ENCODE results near the gene PIMREG.
A peak's percentile ranks its signal among the peaks of the same experiment; 100 is the strongest.

PIMREG gene

DNA sequence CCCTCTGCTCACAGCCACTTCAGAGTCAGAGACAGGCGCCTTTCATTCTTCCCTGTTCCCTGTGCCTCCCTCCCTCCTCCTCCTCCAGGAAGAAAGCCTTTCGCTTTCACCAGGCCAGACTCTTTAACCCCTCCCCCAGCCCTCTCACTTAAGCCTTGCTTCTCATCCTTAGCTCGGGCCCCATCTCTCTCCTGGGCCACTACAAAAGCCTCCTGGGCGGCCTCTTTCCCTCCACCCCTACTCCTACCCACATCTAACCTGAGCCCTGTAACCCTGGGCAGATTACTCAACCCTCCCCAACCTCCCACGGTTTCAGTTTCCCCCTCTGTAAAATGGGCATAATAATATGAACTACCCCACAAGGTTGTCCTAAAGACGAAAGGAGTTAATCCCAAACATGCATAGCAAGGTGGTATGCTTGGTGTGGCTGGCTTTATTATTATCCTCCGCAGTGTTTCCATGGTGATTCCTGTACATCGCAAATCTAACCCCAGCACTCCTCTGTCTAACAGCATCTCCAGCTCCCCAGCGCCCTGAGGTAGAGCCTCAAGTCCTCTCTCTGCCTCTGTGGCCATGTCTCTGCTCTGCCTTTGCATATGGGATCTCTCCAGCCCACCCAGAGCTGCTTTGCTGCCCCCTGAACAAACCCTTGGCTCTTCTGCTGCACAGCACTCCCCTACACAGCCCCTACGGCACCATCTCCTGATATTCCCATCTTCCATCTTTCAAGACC lies 17.7 kb downstream of the PIMREG start:
- DNase-seq (ENCODE audit: low read depth in 3 of 3) = no peak

- no peak for DNase-seq (ENCODE audit: low read depth in 3 of 3)
These were observed 18.4 kb downstream of the PIMREG start for GRCh38 chr17:6462692-6463091.

- no peak for DNase-seq (ENCODE audit: low read depth in 3 of 3)
These were observed 19.6 kb downstream of the PIMREG start for GRCh38 chr17:6463616-6464445.

DNA sequence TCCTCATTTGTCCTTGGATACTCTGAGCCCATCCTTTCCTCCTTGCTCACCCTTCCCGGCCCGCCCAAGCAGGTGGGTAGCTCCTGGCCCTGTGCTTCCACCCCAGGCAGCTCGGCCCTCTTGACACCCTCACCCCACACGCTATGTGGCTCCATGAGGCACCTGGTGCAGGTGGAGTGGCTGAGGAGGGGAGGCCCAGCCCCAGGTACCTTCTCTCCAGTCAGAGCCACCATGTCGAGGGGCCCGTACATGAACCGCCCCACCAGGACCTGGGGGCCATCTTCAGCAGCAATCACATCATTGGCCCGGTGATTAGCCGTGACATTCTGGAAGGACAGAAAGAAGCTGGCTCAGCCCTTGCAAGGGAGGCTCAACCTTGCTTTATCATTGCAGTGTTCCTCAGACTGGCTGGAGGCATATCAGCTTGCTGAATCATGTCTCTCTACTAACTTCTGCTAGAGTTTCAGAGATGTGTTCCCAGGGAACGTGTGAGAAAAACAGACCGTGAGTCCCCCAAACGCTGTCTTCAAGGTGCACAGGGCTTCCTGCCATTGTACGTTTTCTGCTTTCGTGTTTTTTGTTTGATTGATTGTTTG lies 20.3 kb downstream of the PIMREG start:
- no peak for DNase-seq (ENCODE audit: low read depth in 3 of 3)

- DNase-seq (ENCODE audit: low read depth in 3 of 3) = no peak
These were observed 21.1 kb downstream of the PIMREG start for GRCh38 chr17:6465206-6466003.

DNA sequence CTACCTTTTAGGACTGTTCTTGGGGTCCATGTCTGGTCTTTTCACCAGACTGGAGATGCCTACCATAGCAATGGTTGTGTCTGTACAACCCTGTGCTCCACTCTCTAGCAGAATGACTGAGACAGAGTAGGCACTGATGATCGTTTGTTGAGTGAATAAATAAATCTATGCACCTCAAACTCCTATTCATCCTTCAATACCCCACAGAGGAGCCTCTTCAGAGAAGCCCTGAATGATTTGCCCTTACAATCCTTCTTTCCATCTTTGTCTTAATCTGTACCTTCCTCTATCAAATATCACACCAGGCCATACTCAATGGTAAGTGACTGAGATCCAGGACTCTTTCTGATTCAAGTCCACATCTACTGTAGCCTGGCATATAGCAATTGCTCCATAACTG lies 23.3 kb downstream of the PIMREG start:
- no peak for DNase-seq (ENCODE audit: low read depth in 3 of 3)

GRCh38 chr17:6468051-6468790 lies 24.0 kb downstream of the PIMREG start:
- DNase-seq (ENCODE audit: low read depth in 3 of 3) = no peak

DNA sequence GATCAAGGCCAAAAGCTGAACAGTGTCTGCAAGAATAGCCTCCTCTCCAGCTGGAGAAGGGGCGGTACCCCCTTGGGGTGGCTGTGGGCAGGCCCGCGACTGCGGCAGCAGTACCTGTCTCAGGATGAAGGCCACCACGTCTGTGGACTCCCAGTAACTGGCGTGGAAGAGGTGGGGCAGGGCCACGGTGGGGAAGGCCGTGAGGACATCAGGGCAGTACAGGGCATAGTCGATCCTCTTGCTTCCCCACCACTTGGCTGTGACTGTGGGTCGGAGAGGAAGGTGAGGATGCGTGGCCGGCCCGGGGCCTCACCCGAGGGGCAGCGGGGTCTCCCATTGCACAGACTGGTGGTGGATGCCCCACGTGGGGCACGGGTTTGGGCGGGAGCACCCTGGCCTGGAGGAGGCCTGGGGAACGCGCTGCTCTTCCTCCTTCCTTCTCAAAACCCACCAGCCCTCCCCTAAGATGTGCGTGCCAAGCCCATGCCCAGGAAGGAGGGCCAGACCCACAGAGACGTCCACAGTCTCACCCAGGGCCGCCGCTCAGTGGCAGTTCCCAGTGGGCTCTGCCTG lies 26.0 kb downstream of the PIMREG start:
- no peak for DNase-seq (ENCODE audit: low read depth in 3 of 3)

DNA sequence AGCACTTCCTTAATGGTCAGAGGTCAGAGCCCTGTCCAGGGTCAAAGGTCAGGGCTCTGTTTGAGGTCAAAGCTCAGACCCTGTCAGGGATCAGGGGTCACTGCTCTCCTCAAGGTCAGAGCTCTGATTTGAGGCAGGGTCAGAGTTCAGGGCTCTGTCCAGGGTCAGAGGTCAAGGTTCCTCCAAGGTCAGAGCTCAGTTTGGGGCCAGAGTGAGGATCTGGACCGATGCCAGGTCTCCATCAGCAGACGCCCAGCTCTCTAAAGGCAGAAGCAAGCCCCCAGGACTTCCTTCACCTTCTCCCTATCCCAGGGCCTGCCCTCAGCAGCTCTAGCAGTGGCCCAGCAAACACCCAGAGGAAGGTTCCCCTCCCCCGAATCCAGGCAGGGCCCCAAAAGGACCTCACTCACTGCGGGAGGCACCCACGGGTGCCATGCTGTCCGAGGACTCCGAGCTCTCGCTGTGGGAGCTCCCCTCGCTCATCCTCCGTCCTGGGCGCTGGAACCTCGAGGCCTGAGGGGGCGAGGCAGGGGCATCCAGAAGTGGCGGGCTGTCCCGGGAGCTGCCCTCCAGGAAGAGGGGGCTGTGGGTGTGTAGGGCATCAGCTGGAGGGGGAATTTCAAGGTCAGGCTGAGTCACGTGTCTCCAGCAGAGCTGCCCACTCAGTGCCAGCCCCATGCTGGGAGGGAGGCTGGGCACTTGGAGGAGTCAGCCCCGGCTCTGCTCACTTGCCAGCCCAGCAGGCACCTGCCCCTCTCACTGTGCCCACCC lies 26.7 kb downstream of the PIMREG start:
- DNase-seq (ENCODE audit: low read depth in 3 of 3) = no peak

DNA sequence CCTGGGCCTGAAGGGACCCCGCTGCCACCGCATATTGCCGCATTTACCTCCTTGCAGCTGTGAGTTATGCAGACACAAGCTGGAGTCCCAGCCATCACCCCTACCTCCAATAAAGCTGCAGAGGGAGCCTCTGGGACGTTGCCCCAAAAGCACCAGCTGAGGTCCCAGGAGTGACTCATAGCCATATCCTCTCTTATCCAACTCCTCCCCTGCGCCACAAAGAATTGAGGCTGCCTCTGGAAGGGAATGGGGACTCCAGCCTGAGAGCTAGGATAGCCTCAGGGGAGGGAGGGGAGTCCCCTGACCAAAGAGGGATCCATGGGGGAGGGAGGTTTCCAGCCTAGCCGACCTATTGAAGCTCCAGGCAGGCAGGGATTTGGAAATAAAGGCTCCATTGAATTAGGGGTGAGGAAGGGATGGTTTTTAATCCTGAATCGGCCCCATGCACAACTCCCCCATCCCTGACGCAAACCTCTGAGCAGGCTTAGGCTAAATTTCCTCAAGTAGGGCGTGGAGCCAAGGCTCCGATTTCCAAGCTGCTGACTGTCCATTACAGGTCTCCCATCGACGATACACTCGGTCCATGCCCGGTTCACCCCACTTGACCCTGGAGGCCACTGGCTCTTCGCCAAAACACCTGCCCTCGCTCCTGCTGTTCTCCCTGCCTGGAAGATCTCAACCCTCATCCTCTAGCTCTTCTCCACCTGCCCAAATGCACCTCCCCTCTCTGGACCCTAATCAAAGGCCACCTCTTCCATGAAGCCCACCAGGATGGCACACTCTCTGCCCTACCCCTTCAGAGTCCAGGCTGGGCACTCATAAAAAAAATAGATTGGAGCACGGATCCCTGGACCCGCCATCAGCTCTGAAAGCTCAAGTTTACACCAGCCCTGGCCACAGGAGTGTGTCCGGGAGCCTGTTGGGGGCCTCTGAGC lies 27.5 kb downstream of the PIMREG start:
- DNase-seq (ENCODE audit: low read depth in 3 of 3) = no peak

DNA sequence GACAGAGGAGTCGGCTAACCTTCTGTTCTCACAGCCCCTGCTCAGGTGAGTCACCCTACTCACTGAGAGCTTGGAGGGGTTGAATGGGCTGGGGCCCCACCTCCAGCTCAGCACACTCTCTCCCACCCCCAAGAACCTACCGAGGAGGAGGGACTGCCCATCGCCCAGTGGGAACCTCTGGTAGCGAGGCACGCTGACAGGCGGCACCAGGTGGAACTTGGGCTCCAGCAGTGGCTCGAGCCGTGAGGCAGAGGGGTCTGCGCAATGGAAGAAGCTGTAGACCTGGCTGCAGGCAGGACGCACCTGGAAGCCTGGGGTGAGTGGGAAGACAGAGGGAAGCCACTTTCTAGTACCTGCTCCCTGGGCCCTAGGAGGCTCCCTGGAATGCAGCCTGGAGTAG lies 28.3 kb downstream of the PIMREG start:
- DNase-seq (ENCODE audit: low read depth in 3 of 3) = no peak

- peak; percentile 40 to 47 (median 43) for DNase-seq (ENCODE audit: low read depth in 3 of 3)
These were observed 29.0 kb downstream of the PIMREG start for GRCh38 chr17:6473128-6473767.

DNA sequence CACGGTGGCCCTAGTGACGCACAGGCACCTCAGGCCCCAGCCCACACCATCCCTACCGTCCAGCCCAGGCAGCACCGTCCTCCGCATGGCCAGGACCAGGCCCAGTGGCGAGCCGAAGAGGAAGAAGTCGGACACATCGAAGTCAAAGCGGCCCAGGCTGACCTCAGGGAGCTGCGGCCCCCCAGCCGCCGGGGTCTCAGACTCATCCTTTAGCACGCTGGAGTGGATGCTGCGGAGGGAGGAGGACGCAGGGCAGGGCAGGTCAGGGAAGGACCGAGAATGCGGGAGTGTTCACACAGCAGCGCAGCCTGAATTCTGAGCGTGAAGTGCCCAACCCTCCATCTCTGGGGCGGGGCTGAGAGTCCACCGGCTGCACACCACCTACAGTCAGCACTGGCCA lies 30.1 kb downstream of the PIMREG start:
- DNase-seq (ENCODE audit: low read depth in 3 of 3) = no peak

DNA sequence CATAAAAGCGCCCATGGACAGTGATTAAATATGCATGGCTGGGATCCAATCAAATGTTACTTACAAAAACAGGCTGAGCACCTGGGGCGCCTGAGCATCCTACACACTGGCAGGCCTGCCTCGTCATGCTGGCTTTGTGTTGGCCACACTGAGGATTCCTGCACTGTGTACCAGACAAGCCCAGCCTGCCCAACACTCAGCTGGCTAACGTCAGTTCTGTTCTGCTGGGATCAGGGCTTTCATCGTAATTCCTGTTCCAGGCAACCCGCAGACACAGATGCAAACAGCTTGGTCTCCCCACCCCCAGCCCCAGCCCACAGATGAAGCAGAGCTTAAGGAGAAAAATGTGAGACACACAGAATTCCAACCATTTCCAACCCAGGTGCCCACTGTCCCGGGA lies 30.7 kb downstream of the PIMREG start:
- DNase-seq (ENCODE audit: low read depth in 3 of 3) = no peak

DNA sequence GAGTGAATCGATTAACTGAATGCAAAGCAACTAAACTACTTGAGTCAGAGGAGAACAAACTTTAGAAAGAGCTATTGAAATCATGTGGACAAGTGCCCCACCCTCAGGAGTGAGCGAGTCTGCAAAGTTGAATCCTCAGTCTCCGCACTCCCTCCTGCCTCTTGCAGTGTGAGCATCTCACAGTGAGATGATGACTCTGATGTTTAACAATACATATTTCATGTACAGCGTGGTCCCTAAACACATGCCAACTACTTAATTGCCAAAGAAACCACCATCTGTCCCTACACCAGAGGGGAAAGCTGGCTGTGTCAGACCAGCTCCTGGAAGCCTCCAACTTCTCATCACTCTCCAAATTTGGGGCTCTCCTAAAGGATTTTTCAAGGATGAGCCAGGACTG lies 31.2 kb downstream of the PIMREG start:
- DNase-seq (ENCODE audit: low read depth in 3 of 3) = no peak

DNA sequence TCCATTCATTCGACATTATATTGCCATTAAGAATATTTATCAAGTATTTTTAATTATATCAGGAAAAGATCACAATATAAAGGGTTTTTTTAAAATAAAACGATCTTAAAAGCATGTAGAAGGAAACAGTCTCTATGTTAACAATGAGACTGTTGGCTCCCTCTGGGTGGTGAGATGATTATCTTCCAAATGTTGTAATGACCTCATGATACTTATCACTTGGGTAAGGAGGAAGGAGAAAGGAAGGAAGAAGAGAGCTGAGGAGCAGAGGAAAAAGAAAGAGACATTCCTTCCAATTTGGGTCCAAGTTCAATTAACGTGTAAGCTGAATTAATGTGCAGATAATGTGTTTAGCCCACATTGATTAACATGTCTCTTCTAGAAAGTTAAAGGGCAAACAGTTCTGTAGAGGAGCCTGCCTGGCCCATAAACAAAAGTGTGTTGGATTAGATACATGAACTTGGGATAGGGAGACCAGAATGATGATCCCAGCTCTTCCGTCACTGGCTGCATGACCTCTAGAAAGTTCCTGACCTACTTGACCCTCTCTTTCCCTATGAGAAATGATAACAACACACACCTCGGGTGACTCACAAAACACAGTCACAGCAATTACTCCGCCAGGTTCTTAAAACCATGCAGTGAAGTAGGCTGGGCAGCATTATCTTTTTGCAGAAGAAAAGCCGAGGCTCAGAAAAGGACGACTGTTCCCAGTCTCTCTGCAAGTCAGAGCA lies 32.0 kb downstream of the PIMREG start:
- DNase-seq (ENCODE audit: low read depth in 3 of 3) = no peak

DNA sequence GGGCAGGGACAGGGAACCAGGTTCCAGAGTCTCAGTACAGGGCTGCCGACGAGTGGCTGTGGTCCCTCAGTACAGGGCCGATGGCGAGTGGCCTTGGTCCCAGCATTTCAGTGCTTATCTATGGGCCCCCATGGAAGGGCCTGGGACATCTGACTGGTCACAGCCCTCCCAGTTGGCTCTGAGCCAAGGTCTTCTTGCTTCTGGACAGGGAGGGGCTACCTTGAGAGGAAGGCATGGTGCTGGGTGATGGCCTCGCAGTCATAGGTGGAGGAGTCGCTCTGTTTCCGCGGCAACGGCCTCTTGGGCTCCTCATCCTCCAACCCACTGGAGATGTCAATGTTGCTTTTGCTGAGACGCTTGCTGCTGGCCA lies 32.5 kb downstream of the PIMREG start:
- DNase-seq (ENCODE audit: low read depth in 3 of 3) = no peak

GRCh38 chr17:6477831-6478383 lies 33.7 kb downstream of the PIMREG start:
- no peak for DNase-seq (ENCODE audit: low read depth in 3 of 3)
